GM19240 (cell line): ENCODE measurements around the gene CDH24.

Experiments used
- DNase-seq: peaks from one replicate; pipeline ENCODE4 v3.0.0; 2011; ENCODE audit warnings: low spot score; ENCODE audit not compliant: insufficient read length

Gene CDH24

GRCh38 chr14:23044840-23045239 is 12.5 kb downstream of the CDH24 start:
- DNase-seq = no peak

GRCh38 chr14:23043754-23044153 is 13.6 kb downstream of the CDH24 start:
- no peak for DNase-seq

- no peak for DNase-seq
These were observed 14.2 kb downstream of the CDH24 start for GRCh38 chr14:23043145-23043544.

GRCh38 chr14:23042162-23042965 is 15.0 kb downstream of the CDH24 start, which contains the start of gene PSMB11:
TSS of gene PSMB11 (plus strand) at chr14:23042212. CDS start at chr14:23042226, 14 bp downstream.
- no peak for DNase-seq

GRCh38 chr14:23041729-23042128 is 15.6 kb downstream of the CDH24 start:
- DNase-seq = no peak

- DNase-seq = no peak
These were observed 17.2 kb downstream of the CDH24 start for GRCh38 chr14:23040100-23040499.

GRCh38 chr14:23035303-23036144 is 21.8 kb downstream of the CDH24 start:
- no peak for DNase-seq

GRCh38 chr14:23034498-23035302 is 22.6 kb downstream of the CDH24 start, which contains the start of gene PSMB5:
TSS of gene PSMB5 (minus strand) at chr14:23034900. CDS start at chr14:23034881, 19 bp downstream.
- peak; percentile 98 for DNase-seq

- DNase-seq = no peak
These were observed 23.4 kb downstream of the CDH24 start for GRCh38 chr14:23033801-23034497.

- DNase-seq = no peak
These were observed 24.0 kb downstream of the CDH24 start for GRCh38 chr14:23033251-23033727.

- DNase-seq = no peak
These were observed 26.4 kb downstream of the CDH24 start for GRCh38 chr14:23030936-23031335.

- DNase-seq = no peak
These were observed 28.5 kb downstream of the CDH24 start for GRCh38 chr14:23028799-23029198.

GRCh38 chr14:23025151-23025814 is 32.0 kb downstream of the CDH24 start:
- DNase-seq = no peak

- DNase-seq = no peak
These were observed 32.7 kb downstream of the CDH24 start for GRCh38 chr14:23024612-23025075.

- no peak for DNase-seq
These were observed 33.5 kb downstream of the CDH24 start for GRCh38 chr14:23023795-23024152.

GRCh38 chr14:23023022-23023794 is 34.1 kb downstream of the CDH24 start:
- no peak for DNase-seq

- no peak for DNase-seq
These were observed 35.4 kb downstream of the CDH24 start for GRCh38 chr14:23021889-23022442.

GRCh38 chr14:23021434-23021833 is 35.9 kb downstream of the CDH24 start:
- DNase-seq = no peak
